ENCODE results near the gene ZXDB.

The ZXDB gene

DNA sequence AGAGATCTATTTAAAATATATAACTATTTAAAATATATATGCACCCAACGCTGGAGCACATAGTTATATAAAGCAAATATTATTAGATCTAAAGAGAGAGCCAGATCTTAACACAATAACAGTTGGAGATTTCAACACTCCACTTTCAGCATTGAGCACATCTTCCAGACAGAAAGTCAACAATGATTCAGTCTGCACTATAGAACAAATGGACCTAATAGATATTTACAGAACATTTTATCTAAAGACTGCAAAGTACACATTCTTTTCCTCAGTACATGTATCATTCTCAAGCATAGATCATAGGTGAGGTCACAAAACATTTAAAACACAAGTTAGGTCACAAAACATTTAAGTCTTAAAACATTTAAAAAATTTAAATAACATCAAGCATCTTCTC is 51.9 kb downstream of the ZXDB start:
- in situ Hi-C loops (cut with MboI; ENCODE audit: low pct_unique_long_range_greater_than_20kb, low sequenced_read_pairs): no loop called here

DNA sequence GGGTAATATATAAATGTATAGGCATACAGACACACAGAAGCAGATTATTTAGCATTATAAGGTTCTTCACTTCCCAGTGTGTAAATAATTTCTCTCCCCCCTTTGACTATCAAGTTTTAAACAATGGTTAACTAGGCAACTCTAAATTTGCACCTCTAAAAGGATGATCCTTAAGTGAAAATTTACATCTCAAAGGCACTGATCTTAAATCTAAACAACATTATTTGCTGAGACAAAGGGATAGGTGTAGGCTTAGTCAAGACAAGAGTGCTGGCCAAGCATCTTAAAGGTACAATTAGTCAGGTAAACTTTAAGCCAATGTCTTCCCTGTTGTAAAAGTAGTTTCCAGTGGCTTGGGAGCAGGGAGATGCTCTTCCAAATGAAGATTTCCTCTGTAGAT is 55.2 kb downstream of the ZXDB start:
- in situ Hi-C loops (cut with MboI; ENCODE audit: low pct_unique_long_range_greater_than_20kb, low sequenced_read_pairs): no loop called here
- no peak for DNase-seq

More for the DNA sequence above, 51.9 kb downstream of the ZXDB start:
- no peak for DNase-seq

Data from KBM-7 (cell line).